ENCODE measurements around the gene POMGNT2.

GRCh38 chr3:43086460-43087165 lies 19.3 kb downstream of the POMGNT2 start:
- TF ChIP-seq POLR2A (IDR thresholded peaks at IDR 0.05): no peak
- TF ChIP-seq CTCF (IDR thresholded peaks at IDR 0.05): no peak

Data from right lobe of liver (tissue), 4 donors.